GM21723 (cell line): ENCODE measurements around the gene ALDH18A1.
"Not testable (repeated sequence)": the region's sequence is repeated elsewhere in the genome, so short reads cannot be mapped to it uniquely, and the experiment has no call there.

Source experiments
- ATAC-seq: cut with Tn5 transposase; IDR thresholded peaks from one replicate; pipeline ENCODE4 v1.9.1; 2021; ENCODE audit warnings: mild to moderate bottlenecking, moderate library complexity; ENCODE audit not compliant: unreplicated experiment

Gene ALDH18A1

GRCh38 chr10:95651346-95652060, 5.0 kb downstream of the ALDH18A1 start:
- ATAC-seq = no peak

- no peak for ATAC-seq
These were observed 6.3 kb downstream of the ALDH18A1 start for GRCh38 chr10:95650232-95650631.

- no peak for ATAC-seq
These were observed 8.4 kb downstream of the ALDH18A1 start for GRCh38 chr10:95648138-95648537.

GRCh38 chr10:95646160-95646559, 10.4 kb downstream of the ALDH18A1 start:
- no peak for ATAC-seq

- ATAC-seq = no peak
These were observed 11.6 kb downstream of the ALDH18A1 start for GRCh38 chr10:95644901-95645300.

GRCh38 chr10:95640891-95641315, 15.6 kb downstream of the ALDH18A1 start:
- no peak for ATAC-seq

GRCh38 chr10:95637911-95638310, 18.6 kb downstream of the ALDH18A1 start:
- ATAC-seq = no peak

GRCh38 chr10:95637140-95637539, 19.4 kb downstream of the ALDH18A1 start:
- no peak for ATAC-seq

- ATAC-seq = no peak
These were observed 21.2 kb downstream of the ALDH18A1 start for GRCh38 chr10:95635319-95635733.

- ATAC-seq = no peak
These were observed 27.7 kb downstream of the ALDH18A1 start for GRCh38 chr10:95628786-95629185.

GRCh38 chr10:95626500-95626899, 30.0 kb downstream of the ALDH18A1 start:
- no peak for ATAC-seq

GRCh38 chr10:95620415-95620814, 36.1 kb downstream of the ALDH18A1 start:
- ATAC-seq = not testable (repeated sequence)

- no peak for ATAC-seq
These were observed 38.4 kb downstream of the ALDH18A1 start for GRCh38 chr10:95618101-95618500.

GRCh38 chr10:95616446-95616845, 40.1 kb downstream of the ALDH18A1 start:
- no peak for ATAC-seq

- ATAC-seq = no peak
These were observed 43.2 kb downstream of the ALDH18A1 start for GRCh38 chr10:95613330-95613729.

GRCh38 chr10:95610727-95611126, 45.8 kb downstream of the ALDH18A1 start:
- no peak for ATAC-seq

GRCh38 chr10:95606922-95607321, 49.6 kb downstream of the ALDH18A1 start:
- no peak for ATAC-seq

GRCh38 chr10:95605163-95605562, 51.3 kb downstream of the ALDH18A1 start:
- no peak for ATAC-seq

- ATAC-seq = no peak
These were observed 51.9 kb downstream of the ALDH18A1 start for GRCh38 chr10:95604630-95605029.

- no peak for ATAC-seq
These were observed 54.1 kb downstream of the ALDH18A1 start for GRCh38 chr10:95602382-95602781.

- ATAC-seq = no peak
These were observed 55.3 kb downstream of the ALDH18A1 start for GRCh38 chr10:95601116-95601719.

GRCh38 chr10:95600158-95600557, 56.4 kb downstream of the ALDH18A1 start:
- ATAC-seq = no peak

GRCh38 chr10:95597788-95598187, 58.7 kb downstream of the ALDH18A1 start:
- ATAC-seq = no peak
